Renal cortex interstitium (tissue), 15 donors: Measurements from ENCODE around the gene JHY. TPM values are rescaled to one million over a fixed set of nuclear protein-coding genes. Genes with fewer than 3 reads are reported as not detected.
"Not testable (repeated sequence)": the region's sequence is repeated elsewhere in the genome, so short reads cannot be mapped to it uniquely, and the experiment has no call there.

ENCODE experiments used
- DNase-seq, 11 donors: peaks; one replicate each; pipeline ENCODE4 v3.0.0-alpha.2; 2013; ENCODE audit warnings: low read depth in 9 of 11, low spot score in 4 of 11; ENCODE audit errors: extremely low read depth in 1 of 11
- long read RNA-seq, 16 experiments: transcript quantifications; one replicate each; lab custom pipeline, GENCODE V29; 2026
- polyA plus RNA-seq, 3 donors: library from polyadenylated mRNA; unstranded; fragments of 120-200 nt; gene quantifications; one replicate each; pipeline ENCODE4 v1.2.1, GENCODE V29; 2013; ENCODE audit not compliant: insufficient read length in 3 of 3

Gene JHY
- 10 to 100 TPM; 11.3 to 12.9 (median 12.9) TPM for polyA plus RNA-seq
- long read RNA-seq, donor 1, partial matches to known transcripts = 0 of 2 reads
- long read RNA-seq, donor 1, other reads (novel, unspliced or antisense) = 0 of 2 reads
- long read RNA-seq, donor 2 = 0 reads
- long read RNA-seq, donor 3, partial matches to known transcripts = 0 of 1 reads
- long read RNA-seq, donor 3, other reads (novel, unspliced or antisense) = 0 of 1 reads
- long read RNA-seq, donor 4, partial matches to known transcripts = 0 of 1 reads
- long read RNA-seq, donor 4, other reads (novel, unspliced or antisense) = 0 of 1 reads
- long read RNA-seq, donor 5 = 0 reads
- long read RNA-seq, donor 6, partial matches to known transcripts = 984 of 1,247 reads
- long read RNA-seq, donor 6, other reads (novel, unspliced or antisense) = 262 of 1,247 reads
- long read RNA-seq, donor 7 = 0 reads
- long read RNA-seq, donor 8 = 0 reads
- long read RNA-seq, donor 9 = 0 reads
- long read RNA-seq, donor 10, partial matches to known transcripts = 0 of 2 reads
- long read RNA-seq, donor 10, other reads (novel, unspliced or antisense) = 0 of 2 reads
- long read RNA-seq, donor 11 = 0 reads
- long read RNA-seq, donor 12 = 0 reads
- long read RNA-seq, donor 13 = 0 reads
- long read RNA-seq, donor 14 = 0 reads
- long read RNA-seq, donor 15 = 0 reads
- long read RNA-seq, donor 16, partial matches to known transcripts = 0 of 1 reads
- long read RNA-seq, donor 16, other reads (novel, unspliced or antisense) = 0 of 1 reads

DNA sequence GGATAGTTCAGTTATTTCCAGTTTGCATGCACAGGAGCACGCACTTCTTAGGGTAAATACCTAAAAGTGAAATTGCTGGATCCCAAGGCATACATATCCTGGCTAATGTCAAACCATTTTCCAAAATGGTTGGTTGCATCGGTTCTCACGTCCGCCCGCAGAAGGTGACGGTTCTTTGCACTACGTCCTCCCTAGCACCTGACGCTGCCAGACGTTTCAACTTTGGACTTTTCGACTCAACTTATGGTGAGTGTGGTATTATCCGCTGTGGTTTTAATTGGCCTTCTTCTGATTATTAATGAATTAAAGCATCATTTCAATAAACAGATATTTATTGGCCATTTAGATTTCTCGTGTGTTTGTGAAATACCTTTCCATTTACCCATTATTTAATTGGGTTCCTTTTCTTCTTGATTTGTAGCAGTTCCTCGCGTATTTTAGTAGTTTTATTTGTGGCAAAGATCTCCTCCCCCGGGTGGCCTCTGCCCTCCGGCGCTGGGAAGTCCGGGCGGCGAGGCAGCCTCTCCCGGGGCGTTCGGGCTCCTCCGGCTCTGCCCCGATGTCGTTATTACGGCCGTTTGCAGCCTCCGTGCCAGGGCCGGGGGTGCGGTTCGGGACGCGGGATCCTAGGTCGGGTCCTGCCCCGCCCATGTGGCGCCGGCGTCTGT is at the start of gene JHY:
Gene JHY (plus strand): TSS at position 571 of the 668 bp plus-strand sequence. CDS start 3,091 bp downstream, outside the sequence.
- peak in 5 of 11 donors; percentile 20 to 38 (median 30) for DNase-seq

DNA sequence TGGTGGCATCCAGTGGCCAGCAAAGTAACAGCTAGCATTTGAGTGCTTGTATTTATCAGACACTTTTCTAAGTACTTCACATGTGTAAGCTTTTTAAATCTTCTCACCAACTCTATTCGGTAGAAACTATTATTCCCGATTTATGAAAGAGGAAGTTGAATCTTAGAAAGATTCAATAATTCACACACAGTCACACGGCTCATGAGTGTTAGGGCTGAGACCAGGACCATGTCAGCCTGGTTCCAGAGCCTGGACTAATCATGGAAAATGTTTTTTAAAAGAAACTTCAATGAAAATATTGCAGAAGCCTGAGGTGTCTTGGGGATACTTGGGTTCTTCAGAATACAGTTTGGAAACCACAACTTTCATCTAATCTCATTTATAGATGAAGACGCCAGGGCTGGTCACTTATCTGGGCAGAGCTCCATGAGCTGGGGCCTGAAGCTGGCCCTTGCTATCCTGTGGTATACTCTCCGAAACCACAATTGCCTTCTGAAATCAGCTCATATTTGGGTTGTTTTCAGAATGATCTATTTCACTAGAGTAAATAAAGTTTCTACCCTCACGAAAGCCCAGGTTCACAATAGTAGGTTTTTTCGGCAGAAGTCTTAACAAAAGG is 48.6 kb upstream of the JHY start:
- no peak for DNase-seq

DNA sequence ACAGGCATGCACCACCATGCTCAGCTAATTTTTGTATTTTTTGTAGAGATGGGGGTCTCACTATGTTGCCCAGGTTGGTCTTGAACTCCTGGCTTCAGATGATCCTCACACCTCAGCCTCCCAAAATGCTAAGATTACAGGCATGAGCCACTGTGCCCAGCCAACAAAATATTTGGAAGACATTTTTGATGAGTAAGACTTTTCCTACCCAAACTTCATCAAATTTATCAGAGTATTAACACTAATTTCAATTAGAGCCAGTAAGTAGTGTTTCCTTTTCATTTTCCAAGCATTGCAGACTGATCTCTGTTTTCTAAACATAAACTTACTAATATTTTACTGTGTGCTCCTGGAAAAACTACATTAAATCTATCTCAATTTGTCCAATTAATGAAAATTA is 45.6 kb upstream of the JHY start:
- no peak for DNase-seq

DNA sequence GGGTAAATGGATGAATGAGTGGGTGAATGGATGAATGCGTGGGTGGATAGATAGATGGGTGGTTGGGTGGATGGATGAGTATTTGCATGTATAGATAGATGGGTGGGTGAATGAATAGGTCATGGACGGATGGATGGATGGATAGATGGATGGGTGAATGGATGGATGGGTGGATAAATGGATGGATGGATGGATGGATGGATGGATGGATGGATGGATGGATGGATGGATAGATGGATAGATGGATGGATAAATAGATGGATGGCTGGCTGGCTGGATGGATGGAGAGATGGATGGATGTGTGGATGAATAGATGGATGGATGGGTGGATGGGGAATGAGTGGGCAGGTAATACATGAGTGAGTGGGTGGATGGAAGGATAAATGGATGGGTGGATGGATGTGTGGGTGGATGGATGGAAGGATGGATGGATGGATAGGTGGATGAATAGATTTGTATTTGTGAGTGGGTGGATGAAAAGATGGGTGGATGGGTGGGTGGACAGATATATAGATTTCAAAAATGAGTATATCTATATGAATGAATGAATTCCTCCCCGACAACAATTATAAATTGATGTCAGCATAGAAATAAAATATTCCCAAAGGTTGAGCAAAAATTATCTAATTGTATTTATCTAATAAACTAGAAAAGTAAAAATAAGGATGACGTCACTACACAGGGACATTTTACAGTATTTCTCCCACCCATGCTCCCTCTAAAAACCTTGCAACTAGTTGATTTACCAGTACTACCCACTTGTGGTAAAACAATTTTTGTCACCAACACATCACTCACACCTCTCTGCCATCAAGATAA is 44.8 kb upstream of the JHY start:
- no peak for DNase-seq

DNA sequence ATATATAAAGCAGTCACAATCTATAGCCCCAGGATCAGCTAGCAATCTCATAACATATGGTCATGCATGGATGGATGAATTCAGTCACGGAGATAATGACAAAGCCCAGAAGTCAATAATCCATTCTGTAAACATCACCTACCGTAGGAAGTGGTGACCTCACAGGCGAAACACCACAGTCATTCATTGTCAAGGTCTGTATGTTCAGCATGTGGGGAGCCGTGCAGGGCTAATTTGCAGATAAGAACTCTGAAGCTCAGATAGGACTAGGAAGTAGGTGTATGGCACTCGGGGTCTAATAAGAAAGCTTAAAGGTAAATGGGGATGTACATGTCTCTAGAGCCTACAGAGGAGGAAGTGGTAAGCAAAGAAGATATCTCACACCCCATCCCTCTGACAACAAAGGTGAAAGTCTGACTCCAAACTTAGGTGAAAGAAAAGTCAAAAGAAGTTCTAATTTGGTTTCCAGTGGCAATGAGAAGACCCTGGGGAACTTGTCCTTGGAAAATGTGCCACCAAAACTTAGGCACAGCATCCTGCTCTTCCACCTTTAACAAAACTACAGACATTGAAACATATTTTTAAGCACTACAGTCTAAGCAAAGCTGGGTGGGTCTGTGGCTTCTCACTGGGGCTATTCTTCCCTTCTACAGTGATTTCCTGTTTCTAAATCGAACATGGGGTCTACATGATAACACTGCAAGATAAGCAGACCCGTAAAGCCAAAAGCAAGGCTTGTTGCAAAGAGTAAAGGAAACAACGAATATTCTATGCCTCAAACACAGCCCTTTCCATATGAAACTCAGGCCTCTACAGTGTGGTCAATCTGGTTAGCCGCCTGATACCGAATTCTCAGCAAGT is 39.0 kb upstream of the JHY start:
- no peak for DNase-seq

DNA sequence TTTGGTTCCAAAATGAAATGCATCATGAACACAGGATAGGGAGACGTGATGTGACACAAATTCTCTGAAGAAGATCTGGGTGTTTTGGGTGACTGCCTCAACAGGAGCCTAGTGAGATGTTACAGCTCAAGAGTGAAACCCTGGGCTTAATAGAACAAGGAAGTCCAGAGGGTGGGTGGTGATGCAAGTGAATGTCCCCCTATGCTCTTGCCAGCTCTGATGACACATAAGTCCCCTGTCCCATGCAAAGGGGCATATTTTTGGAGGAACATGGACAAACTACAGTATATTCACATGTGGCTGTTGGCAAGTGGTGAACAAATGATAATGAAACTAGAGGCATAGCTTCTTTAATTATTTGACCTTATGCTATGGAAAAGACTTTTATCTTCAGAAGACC is 35.1 kb upstream of the JHY start:
- no peak for DNase-seq

DNA sequence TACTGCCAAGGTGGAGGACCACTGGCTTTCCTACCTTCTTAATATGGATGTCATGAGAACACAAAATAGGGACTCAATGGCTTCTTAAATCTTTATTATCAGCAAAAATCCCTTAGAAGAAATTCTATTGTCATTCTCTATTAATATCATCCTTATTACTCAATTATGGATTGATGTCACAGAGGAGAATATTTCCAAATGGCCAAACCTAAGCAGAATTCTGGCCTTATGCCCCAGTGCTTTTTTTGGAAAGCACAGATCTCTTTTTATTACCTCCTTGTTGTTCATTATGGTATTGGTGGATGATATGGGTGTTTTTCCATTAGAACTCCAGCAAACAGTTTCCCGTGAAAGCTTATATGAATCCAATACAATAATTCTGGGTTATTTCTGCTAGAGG is 34.4 kb upstream of the JHY start:
- no peak for DNase-seq

DNA sequence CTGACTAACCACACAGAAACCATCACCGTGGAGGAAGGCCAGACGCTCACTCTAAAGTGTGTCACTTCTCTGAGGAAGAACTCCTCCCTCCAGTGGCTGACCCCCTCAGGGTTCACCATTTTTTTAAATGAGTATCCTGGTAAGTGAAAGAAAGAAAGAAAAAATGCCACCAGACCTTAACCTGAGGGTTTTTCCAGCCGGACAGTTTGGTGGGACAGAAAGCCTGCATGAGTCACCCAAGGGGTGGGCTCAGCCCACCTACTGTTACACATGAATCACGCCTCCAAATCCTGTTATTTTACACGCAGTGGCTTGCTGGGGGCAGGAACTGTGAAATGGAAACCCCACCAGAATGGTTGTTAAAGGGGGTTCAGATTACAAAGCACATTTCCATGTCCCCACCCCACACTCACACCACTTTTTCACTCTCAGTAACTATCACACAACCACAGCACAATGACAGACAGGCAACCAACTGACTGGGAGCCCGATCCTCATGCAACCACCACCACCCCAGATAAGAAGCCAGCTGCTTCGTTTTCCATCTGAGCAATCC is 32.4 kb upstream of the JHY start:
- DNase-seq = peak in 2 of 11 donors; percentile 16 to 22

DNA sequence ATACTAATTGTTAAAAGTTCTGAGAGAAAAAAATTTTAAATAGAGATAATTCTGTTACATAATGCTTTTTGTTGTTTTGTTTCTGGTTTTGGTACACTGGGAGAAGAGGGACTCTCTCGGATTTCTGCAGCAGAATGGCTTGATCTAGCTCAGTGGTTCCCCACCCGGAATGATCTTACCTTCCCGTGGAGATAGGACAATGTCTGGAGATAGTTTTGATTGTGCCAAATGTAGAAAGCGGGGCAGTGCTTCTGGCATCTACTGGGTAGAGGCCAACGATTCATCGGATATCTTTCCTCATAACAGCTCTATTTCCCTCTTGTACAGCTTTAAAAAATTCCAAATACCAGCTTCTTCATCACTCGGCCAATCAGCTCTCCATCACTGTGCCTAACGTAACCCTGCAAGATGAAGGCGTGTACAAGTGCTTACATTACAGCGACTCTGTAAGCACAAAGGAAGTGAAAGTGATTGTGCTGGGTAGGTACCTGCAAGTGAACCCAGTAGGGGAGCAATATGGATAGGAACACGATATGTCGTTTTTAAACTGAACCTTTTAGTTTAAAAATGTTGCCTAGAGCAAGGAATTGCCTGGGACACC is 31.1 kb upstream of the JHY start:
- DNase-seq = no peak

DNA sequence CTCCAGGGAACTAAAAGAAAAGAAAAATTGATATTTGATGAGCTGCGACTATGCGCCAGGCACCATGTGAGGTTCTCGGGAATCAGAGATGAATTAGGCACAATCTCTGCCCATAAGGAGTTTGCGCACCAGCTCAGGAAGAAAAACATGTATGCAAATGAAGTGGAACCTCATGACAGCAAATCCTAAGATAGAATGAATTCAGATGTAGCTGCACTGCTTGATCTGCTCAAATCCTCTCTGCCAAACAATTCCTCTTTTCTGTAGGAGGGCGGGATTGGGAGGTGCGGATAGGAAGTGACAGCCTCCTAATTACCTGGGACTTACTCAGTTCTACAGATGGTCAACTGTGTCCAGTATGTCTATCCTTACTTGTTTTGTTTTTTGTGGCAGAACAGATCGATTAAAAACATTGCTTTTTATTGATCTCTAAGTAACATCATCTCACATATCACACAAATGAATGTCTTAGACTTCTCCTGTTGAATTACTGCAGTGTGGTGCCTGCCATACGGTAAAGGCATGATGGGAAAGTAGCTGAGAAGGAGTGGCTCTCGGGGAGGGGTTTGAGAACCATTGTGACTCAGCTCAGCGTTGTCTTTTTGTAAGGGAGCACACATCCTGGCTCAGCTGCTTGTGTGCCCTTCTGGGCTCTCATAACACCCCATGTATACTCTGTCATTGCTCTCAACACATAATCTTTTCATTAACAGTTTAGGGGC is 30.3 kb upstream of the JHY start:
- no peak for DNase-seq

DNA sequence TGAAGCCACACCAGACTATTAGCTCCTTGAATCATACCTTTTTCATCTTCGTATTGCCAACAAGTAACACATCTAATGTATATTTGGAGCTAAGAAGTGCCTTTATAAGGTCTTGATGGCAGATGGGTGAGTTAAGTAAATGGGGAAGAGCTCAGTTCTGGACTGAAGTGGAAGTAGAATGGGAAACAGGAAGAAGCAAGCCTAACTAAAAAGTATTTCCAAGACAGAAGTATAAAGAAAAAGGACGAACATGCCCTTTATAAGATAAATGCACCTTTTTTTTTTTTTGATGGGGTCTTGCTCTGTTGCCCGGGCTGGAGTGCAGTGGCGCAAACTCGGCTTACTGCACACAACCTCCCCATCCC is 29.8 kb upstream of the JHY start:
- DNase-seq = no peak

DNA sequence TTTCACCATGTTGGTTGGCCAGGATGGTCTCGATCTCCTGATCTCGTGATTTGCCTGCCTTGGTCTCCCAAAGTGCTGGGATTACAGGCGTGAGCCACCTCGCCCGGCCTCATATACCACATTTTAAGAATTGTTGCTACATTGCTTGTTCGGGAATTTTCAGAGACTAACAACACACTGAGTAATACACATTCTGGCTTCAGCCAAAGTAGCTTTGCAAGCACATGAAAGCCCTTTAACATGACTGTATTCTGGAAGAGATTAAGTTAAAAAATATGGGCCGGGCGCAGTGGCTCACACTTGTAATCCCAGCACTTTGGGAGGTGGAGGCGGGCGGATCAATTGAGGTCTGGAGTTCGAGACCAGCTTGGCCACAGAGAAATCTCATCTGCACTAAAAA is 29.3 kb upstream of the JHY start:
- no peak for DNase-seq

DNA sequence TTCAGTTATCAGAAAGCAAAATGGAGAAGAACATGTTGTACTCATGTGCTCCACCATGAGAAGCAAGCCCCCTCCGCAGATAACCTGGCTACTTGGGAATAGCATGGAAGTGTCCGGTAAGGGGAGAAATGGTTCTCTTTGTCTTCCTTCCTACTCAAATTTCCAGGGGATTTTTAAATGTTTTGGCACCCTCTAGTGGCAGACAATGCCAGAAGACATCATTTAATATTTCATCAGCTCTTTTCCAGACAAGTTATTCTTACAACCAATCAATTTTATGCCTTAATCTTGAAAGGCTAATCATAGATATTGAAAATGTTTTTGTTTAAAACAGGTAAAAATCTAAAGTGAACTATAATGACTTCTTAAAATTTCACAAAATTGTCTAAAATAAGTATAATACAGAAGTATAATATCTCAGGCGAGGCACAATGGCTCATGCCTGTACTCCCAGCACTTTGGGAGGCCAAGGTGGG is 28.6 kb upstream of the JHY start:
- peak; percentile 59 to 81 (median 66) for DNase-seq

DNA sequence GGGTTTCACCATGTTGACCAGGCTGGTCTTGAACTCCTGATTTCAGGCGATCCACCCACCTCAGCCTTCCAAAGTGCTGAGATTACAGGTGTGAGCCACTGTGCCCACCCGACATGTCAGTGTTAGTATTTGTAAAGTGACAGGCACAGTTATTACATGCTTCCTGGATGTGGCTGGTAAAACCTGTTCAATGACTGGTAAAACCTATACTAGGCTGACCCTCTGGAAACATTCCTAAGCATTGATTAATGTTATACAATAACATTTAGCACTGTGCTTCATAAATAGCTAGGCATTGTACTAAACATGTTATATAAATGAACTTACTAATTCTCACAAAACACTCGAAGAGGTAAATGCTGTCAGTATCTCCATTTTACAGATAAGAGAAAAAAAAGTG is 20.9 kb upstream of the JHY start:
- DNase-seq = no peak

DNA sequence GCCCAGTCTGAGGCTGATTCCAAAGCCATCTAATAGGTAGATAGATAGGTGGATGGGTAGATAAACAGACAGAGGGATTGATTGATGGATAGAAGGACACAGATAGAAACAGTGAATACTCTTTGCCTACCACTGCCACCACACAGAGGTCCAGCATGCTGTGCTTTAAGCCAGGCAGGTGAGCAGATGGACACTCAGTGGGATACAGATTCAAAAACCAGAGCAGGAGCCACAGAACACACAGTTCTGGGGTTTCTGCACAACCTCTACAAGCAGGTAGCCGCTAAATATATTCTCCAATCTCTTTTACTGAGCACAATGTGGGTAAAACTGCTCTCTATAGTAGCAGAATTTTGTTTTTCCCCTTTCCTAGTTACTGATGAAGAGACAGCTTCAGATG is 20.5 kb upstream of the JHY start:
- DNase-seq = no peak

DNA sequence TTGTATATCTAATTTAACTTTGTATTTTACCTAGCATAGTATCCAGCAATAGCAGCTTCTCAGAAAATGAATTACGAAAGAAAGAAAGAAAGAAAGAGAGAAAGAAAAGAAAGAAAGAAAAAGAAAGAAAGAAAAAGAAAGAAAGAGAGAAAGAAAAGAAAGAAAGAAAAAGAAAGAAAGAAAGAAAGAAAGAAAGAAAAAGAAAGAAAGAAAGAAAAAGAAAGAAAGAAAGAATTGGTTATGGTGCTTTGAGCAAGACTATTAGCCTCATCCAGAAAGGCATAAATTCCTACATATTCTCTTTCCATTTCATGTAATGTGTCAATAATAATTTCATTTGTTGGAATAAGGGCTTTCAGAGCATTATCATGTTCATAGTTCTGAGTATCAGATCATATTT is 19.4 kb upstream of the JHY start:
- not testable (repeated sequence) for DNase-seq
